CD1c-positive myeloid dendritic cell (primary cell): ENCODE measurements around the gene DDX41.
"Not testable (repeated sequence)": the region's sequence is repeated elsewhere in the genome, so short reads cannot be mapped to it uniquely, and the experiment has no call there.

ENCODE experiments used
- DNase-seq: peaks from one replicate; pipeline ENCODE4 v3.0.0-alpha.2; 2016; ENCODE audit errors: extremely low spot score

The DDX41 gene

DNA sequence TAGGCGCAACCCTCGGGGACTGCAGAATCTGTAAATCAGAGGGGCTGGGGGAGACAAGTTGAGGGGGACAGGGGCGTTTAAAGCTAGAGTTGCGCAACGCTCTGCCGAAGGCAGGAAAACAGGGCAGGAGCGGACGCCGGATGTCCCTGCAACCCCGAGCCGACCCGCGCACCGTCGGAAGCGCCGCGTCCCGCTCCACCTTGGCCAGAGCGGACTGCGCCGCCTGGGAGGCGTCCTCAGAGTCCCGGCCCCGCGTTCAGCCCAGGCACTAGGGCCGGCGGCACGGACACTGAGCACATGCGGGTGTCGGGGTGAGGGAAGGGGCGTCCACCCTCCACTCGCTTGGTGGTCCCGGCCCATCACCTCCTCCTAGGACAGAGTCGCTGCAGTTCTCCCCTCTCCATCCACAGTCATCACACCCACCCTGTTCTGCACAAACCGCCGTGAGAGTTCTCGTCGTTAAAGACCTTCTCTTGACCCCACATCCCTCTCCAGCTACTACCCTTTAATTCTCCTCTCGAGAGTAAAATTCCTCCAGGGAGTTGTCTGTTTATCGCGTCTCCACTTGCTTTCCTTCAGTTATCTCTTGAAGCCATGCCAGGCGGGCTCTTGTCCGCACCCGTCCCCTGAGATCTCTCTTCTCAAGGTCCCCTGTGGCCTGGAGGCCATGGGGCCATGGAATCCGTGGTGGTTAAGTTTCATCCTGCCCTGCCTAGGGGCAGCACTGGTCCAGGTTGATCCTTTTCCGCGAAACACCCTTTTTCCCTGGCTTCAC is 18.6 kb downstream of the DDX41 start:
- DNase-seq, result no peak

DNA sequence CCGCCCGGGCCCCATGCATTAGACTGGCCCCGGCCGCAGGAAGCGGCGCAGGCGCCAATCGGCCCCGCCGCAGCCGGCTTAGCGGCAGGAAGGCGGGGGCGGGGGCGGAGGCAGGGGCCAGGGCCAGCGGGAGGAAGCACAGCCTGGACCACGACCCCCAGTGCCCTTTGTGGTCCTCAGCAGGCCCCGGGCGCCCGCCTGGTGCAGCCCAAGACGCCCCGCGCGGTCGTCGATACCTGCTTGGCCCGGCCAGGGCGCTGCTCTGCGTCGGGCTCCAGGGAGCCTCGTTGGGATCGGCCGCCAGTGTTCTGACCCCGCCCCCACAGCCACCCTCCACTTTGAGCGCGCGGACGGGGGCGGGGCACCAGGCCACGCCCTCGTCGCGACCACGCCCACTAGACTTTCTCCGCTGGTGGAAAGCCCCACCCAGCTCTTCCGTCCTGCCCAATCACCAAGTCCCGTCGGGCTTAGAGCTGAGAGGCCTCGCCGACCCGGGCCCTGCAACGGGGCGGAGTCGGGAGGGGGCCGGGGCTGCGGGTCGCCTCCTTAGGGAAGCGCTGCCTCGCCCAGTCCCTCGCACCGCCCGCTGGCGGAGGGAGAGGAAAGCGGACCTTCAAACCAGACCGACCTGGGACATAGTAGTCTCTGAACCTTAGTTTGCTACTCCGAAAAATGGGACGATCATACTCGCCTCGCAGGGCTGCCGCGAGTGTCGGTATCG is 19.3 kb downstream of the DDX41 start, which contains the start of gene PDLIM7:
Gene PDLIM7, minus strand, starts transcription at position 313 of the 721 bp plus-strand sequence. CDS start 1,092 bp downstream, outside the sequence.
- DNase-seq, result peak; percentile 97

DNA sequence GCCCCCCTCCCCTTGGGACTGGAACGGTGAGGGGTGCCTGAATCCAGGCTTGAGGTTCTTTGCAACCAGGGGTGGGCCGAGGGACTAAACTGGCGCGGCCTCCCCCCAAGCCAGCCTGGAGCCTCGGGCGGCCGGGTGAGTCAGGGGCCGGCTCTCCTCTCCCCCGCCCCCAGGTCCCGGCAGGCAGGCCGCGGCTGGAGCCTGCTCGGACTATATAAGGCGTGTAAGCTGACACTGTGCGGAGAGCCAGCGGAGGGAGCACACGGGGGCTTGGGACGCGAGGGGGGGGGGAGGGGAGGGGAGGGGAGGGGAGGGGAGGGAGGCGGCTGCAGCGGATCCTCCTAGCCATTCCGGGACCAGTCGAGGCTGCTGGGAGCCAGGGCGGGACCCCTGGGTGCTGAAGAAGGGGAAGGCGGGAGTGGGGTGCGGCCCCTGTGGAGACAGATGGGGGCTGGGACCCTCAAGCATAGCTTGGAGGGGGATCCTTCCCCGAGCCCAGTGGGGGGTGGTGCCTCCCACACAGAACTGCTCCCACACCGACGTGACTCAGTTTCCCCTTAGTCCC is 20.0 kb downstream of the DDX41 start:
- DNase-seq, result peak; percentile 66

DNA sequence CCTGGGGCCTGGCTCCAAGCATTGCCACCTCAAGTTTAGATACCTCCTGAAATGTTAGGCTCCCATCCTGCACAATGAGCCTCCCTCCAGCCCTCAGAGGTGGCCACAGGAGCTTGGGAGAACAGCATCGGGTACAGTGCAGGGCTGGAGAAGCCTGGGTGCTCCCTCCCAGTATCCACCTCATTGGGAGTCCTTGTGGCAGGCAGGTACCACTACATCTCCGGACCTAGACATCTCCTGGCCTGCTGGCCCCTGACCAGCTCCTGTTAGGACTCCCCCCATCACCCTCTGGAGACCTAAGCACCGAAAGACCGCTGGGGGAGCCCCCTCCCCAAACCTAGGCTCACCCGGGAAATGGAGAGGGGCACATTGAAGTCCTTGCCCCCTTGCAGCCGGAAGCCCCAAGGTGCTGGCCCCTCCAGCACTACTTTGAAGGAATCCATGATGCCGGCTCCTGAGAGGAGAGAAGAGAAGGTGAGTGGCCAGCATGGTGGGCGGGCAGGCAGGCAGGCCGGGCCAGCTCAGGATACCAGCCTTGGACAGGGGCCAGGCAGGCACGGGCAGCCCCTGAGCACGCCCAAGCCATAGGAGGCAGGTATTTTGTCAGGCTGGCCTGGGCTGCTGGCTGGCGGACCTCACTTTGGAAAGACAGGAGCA is 20.6 kb downstream of the DDX41 start:
- DNase-seq, result peak; percentile 24

DNA sequence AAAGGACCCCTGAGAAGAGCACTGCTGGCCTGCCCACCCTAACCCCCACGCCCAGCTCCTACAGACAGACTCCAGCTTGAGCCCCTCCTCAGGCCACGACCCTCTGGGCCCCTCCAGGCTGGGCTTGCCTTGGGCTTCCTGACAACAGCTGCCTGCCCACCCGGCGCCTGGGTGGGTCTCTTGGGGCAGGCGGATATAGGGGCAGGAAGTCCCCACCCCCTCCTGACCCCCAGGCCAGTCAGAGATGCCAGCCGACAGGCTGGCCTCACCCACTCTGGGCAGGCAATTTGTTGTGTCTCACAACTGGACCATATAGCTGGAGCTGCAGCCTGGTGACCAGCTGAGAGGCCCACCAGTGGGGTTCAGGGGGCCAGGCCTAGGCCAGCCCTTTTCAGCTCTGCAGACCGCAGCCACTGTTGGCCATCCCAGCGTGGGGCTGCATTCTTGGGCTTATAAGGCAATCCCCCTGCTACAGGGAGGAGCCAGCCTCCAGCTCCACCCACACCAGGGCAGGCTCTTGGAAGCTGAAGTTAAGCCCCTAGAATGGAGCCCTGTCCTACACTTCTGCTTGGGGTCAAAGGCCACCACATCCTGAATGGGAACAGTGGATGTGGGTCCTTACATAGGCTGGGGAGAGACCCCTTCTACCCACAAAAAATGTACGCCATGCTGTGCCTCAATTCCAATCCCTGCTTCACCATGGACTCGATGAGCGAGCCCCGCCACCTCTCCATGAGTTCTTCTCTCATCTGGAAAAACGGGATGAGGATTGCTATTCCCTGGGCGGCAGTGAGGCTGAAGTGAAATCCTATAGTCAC is 21.3 kb downstream of the DDX41 start:
- DNase-seq, result peak; percentile 71

DNA sequence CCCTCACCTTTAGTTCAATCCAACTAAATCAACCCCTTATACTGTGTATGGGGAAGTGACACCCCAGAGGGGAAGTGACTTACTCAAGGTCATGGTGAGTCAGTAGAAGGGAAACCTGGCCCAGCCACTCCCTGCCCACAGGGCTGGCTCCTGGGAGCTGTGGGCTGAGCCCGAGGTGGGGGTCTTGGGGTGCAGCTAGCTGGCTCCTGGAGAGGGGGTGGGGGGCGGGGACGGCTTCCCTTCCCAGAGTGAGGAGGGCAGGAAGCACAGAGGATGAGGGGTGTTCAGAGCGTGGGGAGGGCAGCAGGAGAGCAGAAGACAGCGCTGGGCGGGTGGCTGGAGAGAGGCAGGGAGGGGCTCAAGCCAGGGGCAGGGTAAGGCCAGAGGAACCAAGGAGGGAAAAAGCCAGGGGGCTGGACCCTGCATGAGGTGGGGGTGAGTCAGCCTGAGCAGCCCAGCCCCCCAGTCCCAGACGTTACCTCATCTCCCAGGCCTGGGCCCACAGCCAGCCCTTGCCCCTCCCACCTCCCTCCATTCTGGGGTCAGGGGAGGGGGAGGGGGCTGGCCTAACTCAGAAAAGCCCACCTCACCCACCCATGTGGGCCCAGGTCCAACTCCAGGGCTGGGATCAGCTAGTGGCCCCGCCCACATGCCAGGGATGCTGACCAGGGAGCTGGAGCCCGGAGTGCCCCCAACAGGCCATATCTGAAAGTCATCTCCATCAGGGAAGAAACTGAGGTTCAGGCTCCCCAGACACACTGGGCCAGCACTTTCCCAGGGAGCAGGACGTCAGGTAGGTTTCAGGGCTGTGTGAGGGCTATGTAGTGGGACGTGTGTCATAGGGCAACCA is 22.2 kb downstream of the DDX41 start:
- DNase-seq, result peak; percentile 91

DNA sequence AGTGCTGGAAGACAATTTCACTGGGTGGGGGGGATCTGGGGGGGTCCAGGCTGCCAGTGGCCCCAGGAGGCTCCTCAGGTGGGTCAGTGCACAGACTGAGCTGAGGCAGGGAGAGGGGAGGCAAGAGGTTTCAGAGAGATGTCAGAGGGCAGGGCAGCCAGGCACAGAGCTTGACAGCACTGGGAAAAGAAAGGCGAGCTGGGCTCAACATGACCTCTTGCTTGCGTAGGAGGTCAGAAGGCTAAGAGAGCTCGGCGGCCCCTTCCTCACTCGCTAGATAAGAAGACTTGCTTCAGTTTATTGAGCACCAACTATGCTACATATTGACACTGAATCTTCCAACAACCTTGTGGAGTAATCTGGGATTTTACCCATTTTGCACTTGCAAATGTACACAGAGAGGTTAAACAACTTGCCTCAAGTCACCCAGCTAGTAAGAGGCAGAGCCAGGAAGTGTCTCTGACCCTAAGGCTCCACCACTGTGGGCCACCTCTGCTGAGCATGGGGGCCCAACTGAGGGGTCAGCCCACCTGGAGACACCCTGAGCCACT is 22.9 kb downstream of the DDX41 start:
- DNase-seq, result peak; percentile 60

DNA sequence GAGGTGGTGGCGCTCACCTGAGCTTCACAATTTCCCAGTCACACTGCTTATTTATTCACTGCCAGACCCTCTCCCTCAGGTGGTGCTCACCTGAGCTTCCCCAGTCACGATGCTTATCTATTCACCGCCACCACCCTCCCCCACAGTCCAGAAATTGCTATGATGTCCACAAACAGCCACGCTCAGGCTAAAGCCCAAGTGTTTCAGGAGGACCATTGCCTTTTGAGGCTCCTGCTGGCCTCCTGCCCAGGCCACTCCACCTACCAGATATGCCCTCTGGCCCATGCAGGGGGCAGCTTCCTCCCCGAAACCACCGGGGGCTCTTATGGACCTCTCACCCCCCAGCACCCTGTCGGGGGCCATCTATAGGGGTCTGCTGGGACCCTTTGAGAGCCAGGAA is 23.9 kb downstream of the DDX41 start:
- DNase-seq, result no peak

DNA sequence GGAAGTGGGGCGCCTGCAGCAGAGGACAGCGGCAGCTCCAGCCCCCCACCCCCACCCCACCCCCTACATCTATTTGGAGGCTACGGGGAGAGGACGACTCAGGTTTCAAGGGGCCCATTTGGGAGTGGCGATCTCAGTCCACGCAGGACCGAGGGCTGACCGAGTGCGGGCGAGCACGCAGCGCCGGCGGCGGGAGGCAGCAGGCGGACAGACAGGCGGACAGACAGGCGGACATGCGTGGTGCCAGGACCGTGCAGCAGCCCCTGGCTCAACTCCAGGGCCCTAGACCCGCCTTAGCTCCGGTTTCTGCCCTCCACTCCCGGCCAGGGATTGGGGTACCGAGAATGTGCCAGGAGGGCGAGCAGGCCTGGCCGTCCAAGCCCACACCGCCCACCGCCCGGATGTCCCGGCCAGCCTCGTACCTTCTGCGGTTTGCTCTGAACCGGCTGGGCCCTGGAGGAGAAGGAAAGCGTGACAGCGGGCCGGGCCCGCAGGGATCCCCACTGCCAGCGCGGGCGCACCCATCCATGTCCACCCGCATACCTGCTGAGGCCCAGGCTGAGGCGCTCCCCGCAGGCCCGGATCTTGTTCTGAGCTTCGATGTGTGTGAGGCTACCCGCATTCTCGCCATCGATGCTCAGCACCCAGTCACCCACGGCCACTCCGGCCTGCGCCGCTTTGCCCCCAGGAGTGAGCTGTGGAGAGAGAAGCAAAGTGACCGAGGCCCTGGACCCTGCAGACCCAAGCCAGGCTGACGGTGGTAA is 24.6 kb downstream of the DDX41 start:
- no peak for DNase-seq

DNA sequence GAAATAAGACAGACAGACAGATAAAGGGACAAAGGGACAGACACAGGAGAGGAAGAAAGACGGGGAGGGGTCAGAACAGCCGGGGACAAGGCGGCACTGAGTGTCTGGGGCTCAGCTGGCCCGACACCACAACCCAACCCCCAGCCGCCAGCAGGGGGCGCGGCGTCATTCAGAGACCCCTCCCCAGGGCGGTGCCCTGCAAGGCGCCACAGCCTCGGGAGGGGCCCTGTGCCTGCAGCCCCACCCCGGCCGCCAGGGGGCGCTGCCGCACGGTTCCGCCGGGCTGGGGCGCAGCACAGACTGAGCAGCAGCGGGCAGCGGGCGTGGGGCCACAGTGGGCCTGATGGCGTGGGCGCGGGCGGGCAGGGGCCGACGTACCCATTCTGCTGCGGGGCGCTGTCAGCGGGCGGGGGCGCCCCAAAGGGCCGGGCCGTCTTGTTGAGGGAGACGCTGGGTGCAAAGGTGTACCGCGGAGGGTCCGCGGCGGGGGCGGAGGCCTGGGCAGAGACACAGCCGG is 25.3 kb downstream of the DDX41 start:
- no peak for DNase-seq

DNA sequence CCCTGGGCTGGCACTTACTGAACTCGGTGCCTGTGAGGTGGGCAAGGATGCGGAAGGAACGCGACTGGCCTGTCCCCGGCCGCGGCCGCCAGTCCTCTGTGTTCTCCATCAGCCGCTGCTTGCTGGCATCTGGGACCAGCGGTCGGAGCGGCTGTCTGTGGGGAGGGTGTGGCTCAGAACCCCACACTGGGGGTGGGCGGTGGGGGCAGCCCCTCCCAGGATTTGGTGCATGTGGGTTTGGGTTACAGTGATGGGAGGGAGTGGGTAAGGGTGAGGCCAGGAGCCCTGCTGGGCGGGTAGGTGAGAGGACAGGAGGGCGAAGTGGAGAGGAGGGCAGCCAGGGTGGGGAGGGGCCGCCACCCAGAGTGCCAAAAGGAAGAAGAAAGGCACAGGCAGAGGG is 25.8 kb downstream of the DDX41 start:
- DNase-seq, result no peak

DNA sequence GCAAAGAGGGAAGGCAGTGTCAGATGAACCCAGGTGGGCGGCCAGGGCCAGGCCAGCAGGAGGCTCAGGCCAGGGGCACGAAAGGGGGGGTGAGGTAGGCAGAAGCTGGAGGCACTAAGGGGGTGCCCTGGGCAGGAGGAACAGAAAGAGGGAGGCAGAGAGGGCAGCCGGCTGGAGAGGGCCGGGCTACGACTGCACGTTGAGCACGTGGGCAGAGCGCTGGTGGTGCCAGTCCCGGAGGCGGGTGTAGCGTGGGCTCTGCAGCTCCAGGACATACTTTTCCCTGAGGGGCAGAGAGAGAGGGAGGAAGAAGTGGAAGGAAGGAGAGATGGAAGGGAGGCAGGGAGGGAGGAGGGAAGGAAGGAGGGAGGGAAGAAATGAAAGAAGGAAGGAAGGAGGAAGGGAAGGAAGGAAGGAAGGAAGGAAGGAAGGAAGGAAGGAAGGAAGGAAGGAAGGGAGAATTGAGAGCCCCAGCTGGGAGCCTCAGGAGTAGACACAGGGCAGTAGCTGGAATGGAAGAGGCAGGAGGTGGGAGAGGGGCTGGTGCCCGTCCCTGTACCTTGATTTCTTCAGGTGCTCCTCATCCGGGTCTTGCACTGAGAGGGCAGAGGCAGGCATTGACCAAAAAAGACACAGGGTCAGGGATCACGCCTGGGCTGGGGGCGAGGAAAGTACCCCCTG is 26.3 kb downstream of the DDX41 start:
- DNase-seq, result peak; percentile 34

DNA sequence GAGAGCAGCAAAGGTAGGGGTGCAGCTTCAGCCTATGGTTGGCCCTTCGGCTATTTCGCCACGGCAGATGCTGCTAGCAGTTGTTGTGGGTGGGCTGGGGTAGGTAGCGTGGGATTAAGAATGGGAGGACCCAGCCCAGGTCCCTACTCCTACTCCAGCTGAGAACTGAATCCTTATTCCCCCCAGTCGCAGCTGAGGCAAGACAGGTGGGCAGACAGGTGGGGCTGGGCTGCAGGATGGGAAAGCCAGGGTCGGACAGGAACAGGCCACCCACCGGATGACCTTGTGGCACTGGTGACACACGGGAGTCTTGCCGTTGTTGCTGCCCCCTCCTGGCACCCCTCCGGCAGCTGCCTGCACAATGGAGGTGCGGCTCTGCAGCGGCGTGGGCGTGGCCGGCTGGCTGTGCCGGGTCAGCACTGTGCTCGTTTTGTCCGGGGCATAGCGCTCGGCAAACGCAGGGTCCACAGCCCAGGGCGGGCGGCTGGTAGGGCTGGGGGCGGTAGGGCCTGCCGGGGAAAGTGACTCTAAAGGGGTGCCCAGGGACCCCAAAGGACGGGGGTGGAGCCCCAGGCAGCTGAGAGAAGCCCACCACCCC is 27.5 kb downstream of the DDX41 start:
- no peak for DNase-seq

DNA sequence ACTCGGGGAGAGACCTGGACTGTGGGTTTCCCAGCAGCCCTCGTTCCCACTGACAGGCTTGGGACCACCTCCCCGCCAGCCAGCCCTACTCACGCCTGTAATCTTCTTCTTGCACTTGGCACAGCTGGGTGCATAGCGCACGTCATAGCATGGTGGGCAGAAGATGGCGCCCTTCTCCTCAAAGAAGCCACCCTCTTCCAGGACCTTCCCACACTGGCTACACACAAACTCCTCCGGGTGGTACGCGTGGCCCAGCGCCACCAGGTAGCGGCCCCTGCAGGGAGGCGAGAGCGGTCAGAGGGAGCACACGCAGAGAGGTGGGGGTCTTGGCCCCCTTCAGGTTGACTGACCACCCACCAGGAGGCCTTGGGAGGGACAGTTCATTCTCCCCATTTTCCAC is 28.8 kb downstream of the DDX41 start:
- no peak for DNase-seq

DNA sequence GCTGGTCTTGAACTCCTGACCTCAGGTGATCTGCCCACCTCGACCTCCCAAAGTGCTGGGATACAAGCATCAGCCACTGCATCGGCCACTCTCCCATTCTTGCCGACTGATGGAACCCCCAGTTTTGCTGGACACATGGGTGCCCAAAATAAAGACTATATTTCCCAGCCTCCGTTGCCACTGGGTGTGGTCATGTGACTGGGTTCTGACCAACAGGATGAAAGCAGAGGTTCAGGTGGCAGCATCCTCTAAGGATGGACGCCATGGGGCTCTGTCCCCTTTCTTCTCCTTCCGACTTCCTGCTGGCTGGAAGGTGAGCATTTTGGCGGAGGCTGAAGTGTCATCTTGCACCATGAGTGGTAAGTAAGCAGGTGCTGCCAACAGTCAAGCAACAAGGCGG is 29.6 kb downstream of the DDX41 start:
- no peak for DNase-seq

DNA sequence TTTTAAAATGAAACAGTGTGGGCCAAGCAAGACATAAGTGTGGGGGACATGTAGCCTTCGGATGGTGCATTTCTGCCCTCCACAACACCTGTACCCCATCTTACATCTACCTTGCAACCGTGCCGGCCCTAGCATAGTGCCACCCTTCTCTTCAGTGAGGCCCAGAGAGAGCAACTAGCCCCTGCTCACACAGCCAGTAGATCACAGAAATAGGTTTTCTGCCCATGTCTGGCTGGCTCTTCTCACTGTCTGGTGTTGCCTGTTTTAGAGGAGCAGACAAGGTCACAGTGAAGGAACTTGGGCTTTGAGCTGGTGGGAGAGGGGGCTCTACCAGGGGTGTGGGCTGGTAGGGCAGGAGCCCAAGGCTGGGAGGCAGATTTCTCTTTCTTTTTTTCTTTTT is 30.5 kb downstream of the DDX41 start:
- no peak for DNase-seq

DNA sequence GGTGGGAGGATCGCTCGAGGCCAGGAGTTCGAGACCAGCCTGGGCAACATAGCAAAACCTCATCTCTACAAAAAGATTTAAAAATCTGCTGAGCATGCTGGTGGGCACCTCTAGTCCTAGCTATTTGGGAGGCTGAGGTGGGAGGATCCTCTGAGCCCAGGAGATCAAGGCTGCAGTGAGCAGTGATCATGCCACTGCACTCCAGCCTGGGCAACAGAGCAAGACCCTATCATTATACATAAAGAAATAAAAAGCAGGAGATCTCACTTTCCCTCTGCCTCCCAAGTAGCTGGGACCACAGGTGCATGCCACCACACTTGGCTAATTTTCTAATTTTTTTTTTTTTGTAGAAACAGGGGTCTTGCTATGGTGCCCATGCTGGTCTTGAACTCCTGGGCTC is 31.0 kb downstream of the DDX41 start:
- not testable (repeated sequence) for DNase-seq

DNA sequence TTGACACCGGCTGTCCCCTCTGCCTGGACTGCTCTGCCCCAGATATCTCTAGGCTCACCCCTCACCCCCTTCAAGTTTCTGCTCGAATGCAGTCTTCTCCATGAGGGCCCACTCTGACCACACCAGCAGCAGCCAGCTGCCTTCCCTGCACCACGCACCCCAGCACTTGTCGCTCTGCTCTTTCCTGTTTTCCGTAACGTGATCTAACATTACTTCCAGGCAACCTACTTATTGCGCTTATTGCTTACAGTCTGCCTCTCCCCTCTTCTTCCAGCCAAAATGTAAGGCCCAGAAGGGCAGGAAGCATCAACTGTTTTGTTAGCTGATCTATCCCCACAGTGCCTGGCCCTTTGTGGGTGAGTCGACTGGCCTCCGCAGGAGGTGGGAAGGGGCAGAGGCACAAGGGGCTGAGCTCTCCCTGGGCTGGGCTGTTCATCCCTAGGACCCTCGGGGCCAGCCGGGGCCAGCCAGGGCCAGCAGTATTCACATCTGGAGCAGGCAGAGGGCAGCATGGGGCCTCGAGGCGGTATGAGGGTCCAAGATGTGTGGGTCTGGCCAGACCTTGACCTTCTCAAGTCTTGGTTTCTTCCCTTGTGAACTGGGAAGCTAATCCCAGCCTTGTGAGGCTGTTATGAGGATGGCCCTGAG is 31.7 kb downstream of the DDX41 start:
- DNase-seq, result no peak
